ENCODE data around the gene OTULIN.

Gene OTULIN

DNA sequence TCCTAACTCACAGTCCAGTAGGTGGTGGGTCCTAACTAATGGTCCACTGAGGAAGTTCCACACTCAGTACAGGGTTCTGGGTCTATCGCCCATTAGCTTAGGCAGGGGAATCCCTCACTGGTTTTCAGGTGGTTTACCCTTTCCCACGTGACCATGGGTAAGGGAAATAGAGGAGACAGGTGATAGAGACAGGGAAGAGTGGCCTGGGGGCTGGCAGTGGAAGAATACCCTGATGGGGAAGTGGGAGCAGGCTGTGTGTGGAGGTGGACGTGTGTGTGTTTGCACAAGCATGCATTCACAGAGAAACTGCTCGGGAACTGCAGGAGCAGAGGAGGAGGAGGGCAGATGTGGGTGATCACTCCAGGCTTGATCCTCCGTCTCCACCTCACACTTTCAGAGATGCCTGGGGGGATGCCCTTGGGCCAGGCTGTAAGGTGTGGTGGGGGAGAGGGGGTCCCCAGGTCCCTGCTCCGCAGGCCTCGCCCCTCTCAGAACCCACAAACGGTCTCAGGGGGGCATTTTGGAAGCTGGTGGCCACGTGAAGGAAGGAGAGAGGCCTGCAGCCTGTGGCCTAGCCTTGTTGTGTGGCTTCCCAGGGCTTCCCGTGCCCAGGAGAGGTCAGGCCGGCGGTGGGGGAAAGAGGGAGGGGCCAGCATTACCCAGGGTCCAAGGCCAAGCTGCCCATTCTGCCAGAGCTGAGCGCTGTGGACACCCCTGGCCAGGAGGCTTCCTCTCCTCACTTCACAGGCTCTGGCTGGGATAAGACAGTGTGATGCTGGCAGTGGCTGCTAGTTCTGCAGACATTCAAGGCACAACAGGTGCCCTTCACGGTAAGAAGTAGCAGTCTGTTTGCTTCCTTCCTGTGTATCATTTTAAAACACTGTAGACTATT, 80.0 kb downstream of the OTULIN start:
- no peak for DNase-seq (ENCODE audit: low read depth in 1 of 2, low spot score in 1 of 2)
- in situ Hi-C loops (cut with HindIII; ENCODE audit: low pct_unique_long_range_greater_than_20kb, low sequenced_read_pairs): no loop called here
- no peak for TF ChIP-seq JUND (IDR thresholded peaks at IDR 0.05; ENCODE audit: low read depth)

DNA sequence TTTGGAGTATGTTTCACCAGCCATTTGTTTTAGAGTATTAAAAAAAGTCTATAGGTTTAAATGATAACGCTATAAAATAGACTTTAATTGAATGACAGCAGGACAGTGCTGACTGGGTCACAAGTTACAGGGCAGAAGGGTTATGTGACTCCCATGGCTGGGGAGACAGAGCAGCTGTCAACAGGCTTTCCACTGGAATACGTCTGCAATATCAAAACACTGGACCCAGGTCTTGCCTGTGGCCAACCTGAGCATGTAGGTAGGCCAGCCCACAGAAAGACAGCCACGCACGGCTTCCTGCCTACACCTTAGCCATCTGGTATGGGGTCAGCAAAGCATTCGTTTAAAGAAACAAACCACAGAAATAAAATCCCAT, 80.7 kb downstream of the OTULIN start:
- TF ChIP-seq JUND (IDR thresholded peaks at IDR 0.05; ENCODE audit: low read depth): no peak
- no peak for DNase-seq (ENCODE audit: low read depth in 1 of 2, low spot score in 1 of 2)
- in situ Hi-C loops (cut with HindIII; ENCODE audit: low pct_unique_long_range_greater_than_20kb, low sequenced_read_pairs): no loop called here

DNA sequence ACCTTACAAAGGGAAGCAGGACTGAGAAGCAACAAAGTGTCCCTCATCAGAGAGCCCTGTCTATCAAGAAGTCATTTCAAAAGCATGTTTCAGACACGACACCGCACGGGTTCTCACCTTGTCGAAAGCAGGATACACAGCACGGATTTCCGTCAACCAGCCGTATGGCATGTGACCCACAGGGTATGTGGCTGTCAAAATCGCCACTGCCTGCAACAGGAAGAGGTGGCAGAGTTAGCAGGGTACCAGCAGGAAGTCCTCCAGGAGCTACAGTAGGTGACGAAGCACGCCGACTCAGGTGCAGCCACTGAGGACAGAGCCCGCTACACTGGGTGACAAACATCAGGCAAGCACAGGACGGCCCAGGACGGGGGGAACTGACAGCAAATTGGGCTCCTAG, 81.2 kb downstream of the OTULIN start:
- DNase-seq (ENCODE audit: low read depth in 1 of 2, low spot score in 1 of 2): no peak
- no peak for TF ChIP-seq JUND (IDR thresholded peaks at IDR 0.05; ENCODE audit: low read depth)
- in situ Hi-C loops (cut with HindIII; ENCODE audit: low pct_unique_long_range_greater_than_20kb, low sequenced_read_pairs): no loop called here

DNA sequence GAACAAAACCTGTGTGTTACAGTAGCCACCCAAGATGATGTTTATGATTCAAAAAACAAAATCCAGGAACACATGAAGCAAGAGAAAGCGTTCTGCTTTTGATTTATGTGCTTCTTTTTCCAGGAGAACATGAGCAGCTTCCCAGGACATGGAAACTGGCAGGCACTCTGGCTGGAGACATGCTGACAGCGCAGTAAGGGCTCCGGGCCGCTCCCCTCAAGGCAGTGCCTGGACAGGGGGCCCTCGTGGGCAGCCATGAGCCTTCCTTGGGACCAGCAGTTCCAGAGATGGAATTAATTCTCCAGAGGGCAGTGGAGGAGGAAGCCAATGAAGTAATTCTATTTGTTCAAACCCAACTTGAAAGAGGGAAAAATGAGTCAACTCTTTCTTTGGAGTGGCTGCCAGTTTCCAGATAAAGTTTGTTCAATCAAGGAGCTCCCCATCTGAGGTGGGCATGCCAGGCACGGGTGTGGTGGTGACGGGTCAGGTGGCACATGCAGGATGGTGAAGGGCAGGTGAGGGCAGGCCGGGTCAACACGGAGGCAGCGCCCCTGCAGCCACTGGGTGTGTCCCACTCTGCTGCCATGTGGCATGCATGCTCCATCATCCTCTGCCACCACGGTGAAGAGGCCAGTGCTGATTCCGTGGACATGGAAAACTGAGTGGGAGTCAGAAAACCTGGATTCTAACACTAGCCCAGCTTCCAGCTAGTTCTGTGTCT, 83.8 kb downstream of the OTULIN start:
- TF ChIP-seq JUND (IDR thresholded peaks at IDR 0.05; ENCODE audit: low read depth): no peak
- in situ Hi-C loops (cut with HindIII; ENCODE audit: low pct_unique_long_range_greater_than_20kb, low sequenced_read_pairs): no loop called here
- no peak for DNase-seq (ENCODE audit: low read depth in 1 of 2, low spot score in 1 of 2)
